HL-60 (cell line): ENCODE measurements around the gene SREK1IP1.

Experiments
- POLR2AphosphoS5 ChIP-seq: IDR thresholded peaks from 2 replicates; pipeline ENCODE4 v1.6.1; 2012; ENCODE audit warnings: low read depth
- TF ChIP-seq, protein P1 (sequence below): IDR thresholded peaks from one replicate; pipeline ENCODE4 v1.5.1; 2011; ENCODE audit warnings: low read length, control low read depth, inconsistent platforms; ENCODE audit not compliant: insufficient read depth
- TF ChIP-seq, protein P2 (sequence below): IDR thresholded peaks from 2 replicates; pipeline ENCODE4 v1.6.1; 2012; ENCODE audit warnings: low read depth; ENCODE audit not compliant: insufficient replicate concordance

DNA sequence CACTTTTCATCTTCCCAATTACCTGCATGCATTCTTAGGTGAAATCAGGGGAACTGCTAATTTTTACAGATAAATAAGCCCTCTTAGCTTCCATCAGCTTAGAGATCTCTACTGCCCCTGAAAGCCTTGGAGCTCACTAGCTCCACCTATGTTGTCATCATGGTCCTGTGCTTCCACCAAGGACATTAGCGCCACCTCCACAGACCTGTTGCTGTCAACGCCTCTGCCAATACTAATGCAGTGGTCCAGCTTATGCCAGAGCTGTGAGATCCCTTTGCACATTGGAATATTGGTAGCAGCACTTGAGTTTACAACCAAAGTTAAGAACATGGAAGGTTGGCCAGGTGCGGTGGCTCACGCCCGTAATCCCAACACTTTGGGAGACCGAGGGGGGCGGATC is 85.9 kb downstream of the SREK1IP1 start:
- no peak for TF ChIP-seq POLR2AphosphoS5
- TF ChIP-seq, protein P1, sequence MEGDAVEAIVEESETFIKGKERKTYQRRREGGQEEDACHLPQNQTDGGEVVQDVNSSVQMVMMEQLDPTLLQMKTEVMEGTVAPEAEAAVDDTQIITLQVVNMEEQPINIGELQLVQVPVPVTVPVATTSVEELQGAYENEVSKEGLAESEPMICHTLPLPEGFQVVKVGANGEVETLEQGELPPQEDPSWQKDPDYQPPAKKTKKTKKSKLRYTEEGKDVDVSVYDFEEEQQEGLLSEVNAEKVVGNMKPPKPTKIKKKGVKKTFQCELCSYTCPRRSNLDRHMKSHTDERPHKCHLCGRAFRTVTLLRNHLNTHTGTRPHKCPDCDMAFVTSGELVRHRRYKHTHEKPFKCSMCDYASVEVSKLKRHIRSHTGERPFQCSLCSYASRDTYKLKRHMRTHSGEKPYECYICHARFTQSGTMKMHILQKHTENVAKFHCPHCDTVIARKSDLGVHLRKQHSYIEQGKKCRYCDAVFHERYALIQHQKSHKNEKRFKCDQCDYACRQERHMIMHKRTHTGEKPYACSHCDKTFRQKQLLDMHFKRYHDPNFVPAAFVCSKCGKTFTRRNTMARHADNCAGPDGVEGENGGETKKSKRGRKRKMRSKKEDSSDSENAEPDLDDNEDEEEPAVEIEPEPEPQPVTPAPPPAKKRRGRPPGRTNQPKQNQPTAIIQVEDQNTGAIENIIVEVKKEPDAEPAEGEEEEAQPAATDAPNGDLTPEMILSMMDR: no peak
- TF ChIP-seq, protein P2, sequence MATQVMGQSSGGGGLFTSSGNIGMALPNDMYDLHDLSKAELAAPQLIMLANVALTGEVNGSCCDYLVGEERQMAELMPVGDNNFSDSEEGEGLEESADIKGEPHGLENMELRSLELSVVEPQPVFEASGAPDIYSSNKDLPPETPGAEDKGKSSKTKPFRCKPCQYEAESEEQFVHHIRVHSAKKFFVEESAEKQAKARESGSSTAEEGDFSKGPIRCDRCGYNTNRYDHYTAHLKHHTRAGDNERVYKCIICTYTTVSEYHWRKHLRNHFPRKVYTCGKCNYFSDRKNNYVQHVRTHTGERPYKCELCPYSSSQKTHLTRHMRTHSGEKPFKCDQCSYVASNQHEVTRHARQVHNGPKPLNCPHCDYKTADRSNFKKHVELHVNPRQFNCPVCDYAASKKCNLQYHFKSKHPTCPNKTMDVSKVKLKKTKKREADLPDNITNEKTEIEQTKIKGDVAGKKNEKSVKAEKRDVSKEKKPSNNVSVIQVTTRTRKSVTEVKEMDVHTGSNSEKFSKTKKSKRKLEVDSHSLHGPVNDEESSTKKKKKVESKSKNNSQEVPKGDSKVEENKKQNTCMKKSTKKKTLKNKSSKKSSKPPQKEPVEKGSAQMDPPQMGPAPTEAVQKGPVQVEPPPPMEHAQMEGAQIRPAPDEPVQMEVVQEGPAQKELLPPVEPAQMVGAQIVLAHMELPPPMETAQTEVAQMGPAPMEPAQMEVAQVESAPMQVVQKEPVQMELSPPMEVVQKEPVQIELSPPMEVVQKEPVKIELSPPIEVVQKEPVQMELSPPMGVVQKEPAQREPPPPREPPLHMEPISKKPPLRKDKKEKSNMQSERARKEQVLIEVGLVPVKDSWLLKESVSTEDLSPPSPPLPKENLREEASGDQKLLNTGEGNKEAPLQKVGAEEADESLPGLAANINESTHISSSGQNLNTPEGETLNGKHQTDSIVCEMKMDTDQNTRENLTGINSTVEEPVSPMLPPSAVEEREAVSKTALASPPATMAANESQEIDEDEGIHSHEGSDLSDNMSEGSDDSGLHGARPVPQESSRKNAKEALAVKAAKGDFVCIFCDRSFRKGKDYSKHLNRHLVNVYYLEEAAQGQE: no peak
